Skin epidermis (tissue), 12 donors: ENCODE results near the gene PRKCQ.
"Not testable (repeated sequence)": the region's sequence is repeated elsewhere in the genome, so short reads cannot be mapped to it uniquely, and the experiment has no call there.

Experiments
- H3K27ac ChIP-seq, 21 experiments: fragments of 200-600 bp; sonication (generic) in 11 of 21; one replicate each; pipeline ENCODE4 v1.5.0; 2020; ENCODE audit warnings: mild to moderate bottlenecking in 3 of 21, inconsistent platforms in 2 of 21, moderate library complexity in 2 of 21
- H3K4me3 ChIP-seq, 7 experiments: fragments of 200-600 bp; sonication (generic) in 2 of 7; one replicate each; pipeline ENCODE4 v1.5.0; 2020; ENCODE audit warnings: inconsistent platforms in 2 of 7, mild to moderate bottlenecking in 2 of 7, moderate library complexity in 1 of 7

PRKCQ gene

GRCh38 chr10:6400821-6401465 lies 179.1 kb downstream of the PRKCQ start:
- H3K4me3 ChIP-seq: no peak overlapping the region
- H3K27ac ChIP-seq: peak overlapping the region in 2 of 21 experiments; percentile 8 to 42

- Histone ChIP-seq H3K27ac (peak overlapping the region in 5 of 21 experiments; percentile 2 to 65 (median 54)), H3K4me3 (no peak overlapping the region)
Measured at GRCh38 chr10:6400331-6400730, 179.7 kb downstream of the PRKCQ start.

DNA sequence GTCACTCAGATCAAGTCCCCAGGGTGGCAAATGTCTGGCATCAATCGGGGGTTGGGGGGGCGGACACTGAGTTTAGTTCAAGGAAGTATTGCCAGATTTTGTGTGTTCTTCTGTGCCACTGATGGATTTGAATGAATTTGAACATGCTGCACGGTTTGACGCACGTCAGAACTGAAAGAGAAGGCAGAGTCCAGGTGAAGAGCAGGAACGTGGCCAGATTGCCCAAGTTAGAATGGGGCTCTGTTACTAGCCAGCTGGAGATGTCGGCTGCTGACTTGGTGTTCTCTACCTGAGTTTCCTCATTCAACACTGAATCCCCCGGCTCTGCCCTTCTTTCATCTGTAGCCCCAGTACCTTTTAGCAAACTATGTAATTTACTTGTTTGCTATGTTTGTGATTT lies 180.2 kb downstream of the PRKCQ start:
- Histone ChIP-seq H3K27ac (peak overlapping the region in 6 of 21 experiments; percentile 2 to 65 (median 48)), H3K4me3 (no peak overlapping the region)

DNA sequence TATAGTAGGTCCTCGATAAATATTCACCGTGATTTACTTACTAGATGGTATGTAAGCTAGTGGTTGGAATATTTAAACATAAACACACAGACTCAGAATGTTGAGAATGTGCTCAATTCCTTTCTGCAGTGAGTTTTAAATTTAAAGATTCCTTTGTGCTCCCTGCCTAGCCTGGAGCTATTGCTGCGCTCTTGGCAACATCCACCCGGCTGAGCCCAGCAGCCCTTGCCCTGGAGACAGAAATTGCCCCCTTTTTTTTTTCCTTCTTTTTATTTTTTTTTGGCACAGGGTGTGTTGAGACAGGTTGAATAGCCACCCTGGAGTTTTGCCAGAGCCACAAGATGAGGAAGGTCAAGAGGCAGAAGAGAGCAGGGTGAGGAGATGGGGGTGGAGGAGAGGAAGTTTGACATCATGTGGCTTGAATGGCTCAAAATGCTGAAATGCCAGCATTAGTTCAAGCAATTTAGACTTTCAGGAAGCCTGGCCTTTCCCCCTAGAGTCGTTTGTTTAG lies 180.8 kb downstream of the PRKCQ start:
- peak overlapping the region in 4 of 21 experiments; percentile 2 to 65 (median 37) for H3K27ac ChIP-seq
- H3K4me3 ChIP-seq: no peak overlapping the region

DNA sequence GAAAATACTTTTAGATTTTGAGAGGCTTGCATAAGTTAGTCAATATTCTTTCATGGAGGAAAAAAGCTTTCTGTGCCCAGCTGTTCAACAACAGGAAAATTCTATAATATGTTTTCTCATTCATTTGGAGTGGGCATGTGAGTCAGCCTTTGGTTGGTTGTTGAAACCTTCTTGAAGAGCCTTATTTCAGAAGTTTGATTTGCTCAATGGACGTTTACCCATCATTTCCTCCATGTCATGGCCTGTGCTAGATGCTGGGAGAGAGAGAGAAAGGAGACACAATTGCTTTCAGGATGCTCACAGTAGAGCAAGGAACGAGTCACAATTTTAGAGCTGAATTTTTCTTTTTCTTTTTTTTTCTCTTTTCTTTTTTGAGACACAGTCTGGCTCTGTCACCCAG lies 181.7 kb downstream of the PRKCQ start:
- H3K4me3 ChIP-seq: no peak overlapping the region
- peak overlapping the region in 1 of 21 experiments; percentile 29 for H3K27ac ChIP-seq

GRCh38 chr10:6396652-6397051 lies 183.4 kb downstream of the PRKCQ start:
- Histone ChIP-seq H3K27ac (no peak overlapping the region), H3K4me3 (no peak overlapping the region)

- H3K4me3 ChIP-seq: no peak overlapping the region
- H3K27ac ChIP-seq: peak overlapping the region in 1 of 21 experiments; percentile 3
Measured at GRCh38 chr10:6396226-6396625, 183.8 kb downstream of the PRKCQ start.

GRCh38 chr10:6395606-6396005 lies 184.5 kb downstream of the PRKCQ start:
- H3K27ac ChIP-seq: no peak overlapping the region

DNA sequence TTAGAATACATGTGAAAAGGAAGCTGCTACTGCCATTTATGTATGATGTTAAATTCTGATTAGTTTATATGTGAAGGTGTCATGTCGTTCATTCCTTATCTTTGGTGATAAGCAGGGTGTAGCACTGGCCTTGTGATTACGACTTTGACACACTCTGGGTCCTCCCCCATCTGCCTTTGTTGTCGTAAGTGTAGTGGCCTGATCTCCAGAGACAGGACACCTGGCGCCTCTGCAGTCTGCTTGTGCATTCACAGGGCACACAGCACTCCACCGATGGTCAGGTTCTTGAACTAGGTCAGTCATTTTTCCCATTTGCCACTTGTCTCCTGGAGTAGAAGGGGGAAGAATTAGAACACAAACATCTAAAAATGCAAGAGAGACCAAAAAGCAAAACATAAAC lies 186.0 kb downstream of the PRKCQ start:
- H3K27ac ChIP-seq: no peak overlapping the region
- H3K4me3 ChIP-seq: no peak overlapping the region

More at GRCh38 chr10:6395606-6396005, 184.5 kb downstream of the PRKCQ start:
- H3K4me3 ChIP-seq: no peak overlapping the region

GRCh38 chr10:6393168-6393567 lies 186.9 kb downstream of the PRKCQ start:
- Histone ChIP-seq H3K4me3 (no peak overlapping the region), H3K27ac (no peak overlapping the region)

DNA sequence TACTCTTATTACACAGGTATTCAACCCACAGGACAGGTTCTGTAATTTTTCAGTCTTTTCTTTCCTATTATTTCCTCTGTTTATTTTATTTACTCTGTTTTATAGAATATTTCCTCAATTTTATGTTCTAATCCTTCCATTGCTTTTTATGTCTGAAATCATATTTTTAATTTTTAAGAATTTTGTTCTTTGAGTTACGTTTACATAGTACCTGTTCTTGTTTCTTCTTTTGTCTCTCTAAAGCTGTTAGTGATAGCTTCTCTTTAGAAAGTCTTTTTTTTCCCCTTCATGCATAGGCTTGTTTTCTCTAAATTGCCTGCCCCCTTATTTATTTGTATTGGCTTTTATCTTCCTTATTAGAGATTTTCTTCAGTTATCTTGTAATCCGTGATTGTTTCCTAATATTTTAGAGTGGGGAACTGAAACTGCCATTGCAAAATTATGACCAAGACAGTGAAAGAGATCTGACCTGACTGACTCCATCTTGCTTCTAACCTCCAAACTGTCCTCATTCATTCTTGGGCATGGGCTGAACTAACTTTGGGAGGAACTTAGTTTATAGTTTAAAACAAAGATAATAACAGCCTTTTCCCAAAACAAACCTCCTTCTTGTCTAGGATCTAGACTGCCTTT lies 189.7 kb downstream of the PRKCQ start:
- H3K27ac ChIP-seq: no peak overlapping the region
- H3K4me3 ChIP-seq: no peak overlapping the region

DNA sequence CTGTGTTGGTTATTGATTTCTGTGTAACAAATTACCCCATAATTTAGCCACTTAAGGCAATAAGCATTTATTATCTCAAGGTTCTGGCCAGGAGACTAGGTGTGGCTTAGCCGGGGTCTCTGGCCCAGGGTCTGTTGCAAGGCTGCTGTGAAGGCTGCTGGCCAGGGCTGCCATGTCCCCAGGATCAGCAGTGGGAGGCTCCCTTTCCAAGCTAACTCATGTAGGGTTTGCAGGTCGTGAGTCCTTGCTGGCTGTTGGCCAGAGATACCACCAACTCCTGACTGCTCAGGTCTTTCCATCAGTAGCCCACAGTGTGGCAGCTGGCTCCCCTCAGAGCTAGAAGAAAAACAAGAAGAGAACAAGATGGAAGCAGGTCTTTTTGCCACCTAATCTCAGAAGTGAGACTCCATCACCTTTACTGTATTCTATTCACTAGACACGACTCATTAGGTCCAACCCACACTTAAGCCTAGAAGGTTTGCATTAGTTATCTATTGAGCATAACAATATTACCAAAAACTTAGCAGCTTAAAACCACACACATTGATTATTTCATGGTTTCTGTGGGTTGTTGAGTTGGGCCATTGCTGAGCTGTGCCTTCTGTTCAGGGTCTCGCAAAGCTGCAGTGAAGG lies 191.7 kb downstream of the PRKCQ start:
- H3K27ac ChIP-seq: no peak overlapping the region
- no peak overlapping the region for H3K4me3 ChIP-seq

GRCh38 chr10:6386960-6387359 lies 193.1 kb downstream of the PRKCQ start:
- H3K27ac ChIP-seq: no peak overlapping the region

GRCh38 chr10:6386346-6386745 lies 193.7 kb downstream of the PRKCQ start:
- no peak overlapping the region for H3K4me3 ChIP-seq
- no peak overlapping the region for H3K27ac ChIP-seq

More at GRCh38 chr10:6386960-6387359, 193.1 kb downstream of the PRKCQ start:
- H3K4me3 ChIP-seq: no peak overlapping the region

DNA sequence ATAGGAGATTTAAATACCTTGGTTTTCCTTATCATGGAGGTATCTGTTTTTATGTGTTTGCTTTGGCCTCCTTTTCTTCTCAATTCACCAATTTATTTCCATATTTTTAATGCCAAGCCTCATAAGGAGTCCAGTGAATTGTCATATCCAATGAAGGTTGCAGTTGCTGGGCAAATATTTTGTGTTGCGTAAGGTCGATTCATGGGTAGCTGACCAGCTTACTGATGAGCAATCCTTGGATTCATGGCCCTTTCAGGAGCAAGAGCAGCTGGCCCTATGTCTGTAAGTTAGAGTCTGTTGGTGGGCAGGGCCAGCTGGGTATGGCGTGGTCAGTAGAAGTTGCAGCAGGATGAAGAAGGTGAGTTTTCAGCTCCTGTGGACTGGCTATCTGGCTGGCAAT lies 194.4 kb downstream of the PRKCQ start:
- Histone ChIP-seq H3K4me3 (no peak overlapping the region), H3K27ac (no peak overlapping the region)

GRCh38 chr10:6384847-6385246 lies 195.2 kb downstream of the PRKCQ start:
- no peak overlapping the region for H3K4me3 ChIP-seq
- H3K27ac ChIP-seq: no peak overlapping the region

- peak overlapping the region in 1 of 21 experiments; percentile 67 for H3K27ac ChIP-seq
- H3K4me3 ChIP-seq: no peak overlapping the region
Measured at GRCh38 chr10:6384031-6384430, 196.0 kb downstream of the PRKCQ start.

DNA sequence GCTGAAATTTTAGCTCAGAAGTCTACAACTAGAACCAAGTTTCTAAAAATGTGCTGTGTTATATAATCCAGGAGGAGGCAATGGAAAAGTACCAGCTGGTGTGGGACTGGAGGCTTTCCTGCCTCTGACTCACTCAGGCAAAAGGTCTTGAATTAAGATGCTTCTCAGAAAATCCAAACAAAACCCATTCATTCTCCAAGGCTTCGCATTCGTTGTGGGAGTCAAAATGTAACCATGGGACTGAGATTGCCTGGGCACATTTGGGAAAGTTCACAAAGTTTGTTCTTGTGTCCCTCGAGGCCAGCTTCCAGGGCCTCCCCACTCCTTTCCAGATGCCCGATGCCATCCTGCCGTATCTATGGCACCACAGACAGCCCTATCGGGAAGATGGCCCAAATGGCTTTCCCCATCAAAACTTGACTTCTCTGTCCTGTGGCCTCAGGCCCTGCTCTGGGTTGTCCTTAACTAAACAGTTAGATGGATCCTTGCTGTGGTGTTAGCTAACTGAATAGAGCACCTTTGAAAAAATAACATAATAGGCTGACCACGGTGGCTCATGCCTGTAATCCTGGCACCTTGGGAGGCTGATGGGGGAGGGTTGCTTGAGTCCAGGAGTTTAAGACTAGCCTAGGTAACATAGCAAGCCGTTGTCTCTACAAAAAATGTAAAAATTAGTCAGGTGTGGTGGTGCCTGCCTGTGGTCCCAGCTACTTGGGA lies 196.8 kb downstream of the PRKCQ start:
- Histone ChIP-seq H3K27ac (peak overlapping the region in 8 of 21 experiments; percentile 11 to 82 (median 68)), H3K4me3 (no peak overlapping the region)

- Histone ChIP-seq H3K4me3 (no peak overlapping the region), H3K27ac (peak overlapping the region in 14 of 21 experiments; percentile 11 to 82 (median 44))
Measured at GRCh38 chr10:6382081-6382480, 198.0 kb downstream of the PRKCQ start.

DNA sequence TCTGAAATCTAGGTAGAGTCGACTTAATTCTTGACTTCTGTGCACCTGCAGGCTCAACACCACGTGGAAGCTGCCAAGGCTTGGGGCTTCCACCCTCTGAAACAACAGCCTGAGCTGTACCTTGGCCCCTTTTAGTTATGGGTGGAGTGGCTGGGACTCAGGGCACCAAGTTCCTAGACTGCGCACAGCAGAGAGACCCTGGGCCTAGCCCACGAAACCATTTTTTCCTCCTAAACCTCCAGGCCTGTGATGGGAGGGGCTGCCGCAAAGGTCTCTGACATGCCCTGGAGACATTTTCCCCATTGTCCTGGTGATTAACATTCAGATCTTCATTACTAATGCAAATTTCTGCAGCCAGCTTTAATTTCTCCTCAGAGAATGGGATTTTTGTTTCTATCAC lies 199.6 kb downstream of the PRKCQ start:
- H3K27ac ChIP-seq, H3K4me3 ChIP-seq: not testable (repeated sequence)
